ENCODE results near the gene IL24. TPM values are rescaled to one million over a fixed set of nuclear protein-coding genes. Genes with fewer than 3 reads are reported as not detected.

IL24 gene
- total and polyA plus RNA-seq, 2 donors (not counting 1 experiment from before 2014, with no cell fraction given) = 0.17 to 0.54 TPM

GRCh38 chr1:206855859-206856258 is 41.4 kb upstream of the IL24 start:
- Histone ChIP-seq H3K4me1 (ENCODE audit: control insufficient read depth, extremely low read depth, insufficient read depth, low read length) (no peaks in the 10 kb centered on the region), H3K27ac (ENCODE audit: insufficient read depth, low read length) (no peak overlapping the region), H3K79me2 (ENCODE audit: control insufficient read depth, insufficient read depth, low read length) (no peaks in the 10 kb centered on the region), H3K9me3 (ENCODE audit: control insufficient read depth, insufficient read depth, low read depth, low read length) (no peaks in the 10 kb centered on the region), H3K4me3 (replicated peaks in 1 of 4; ENCODE audit: control extremely low read depth in 1 of 4, insufficient read depth in 1 of 4, low read depth in 3 of 4, low read length in 4 of 4) (no peak overlapping the region), H4K20me1 (ENCODE audit: control insufficient read depth, extremely low read depth, insufficient read depth, low read length) (no peaks in the 10 kb centered on the region), H3K9ac (ENCODE audit: insufficient read depth, low read length) (no peak overlapping the region), H3K27me3 (ENCODE audit: control insufficient read depth, insufficient read depth, low read length) (peaks cover 2% of the 10 kb centered on the region), H2AFZ (ENCODE audit: low read length) (no peak overlapping the region), H3K4me2 (ENCODE audit: extremely low read depth, insufficient read depth, low read length) (no peak overlapping the region), H3K36me3 (ENCODE audit: control insufficient read depth, insufficient read depth, low read length) (no peaks in the 10 kb centered on the region)
- DNase-seq (ENCODE audit: low read depth in 2 of 2) = no peak
- TF ChIP-seq EZH2 (IDR thresholded peaks at IDR 0.05; ENCODE audit: low read length, missing control alignments) = no peak
- TF ChIP-seq, protein P1, sequence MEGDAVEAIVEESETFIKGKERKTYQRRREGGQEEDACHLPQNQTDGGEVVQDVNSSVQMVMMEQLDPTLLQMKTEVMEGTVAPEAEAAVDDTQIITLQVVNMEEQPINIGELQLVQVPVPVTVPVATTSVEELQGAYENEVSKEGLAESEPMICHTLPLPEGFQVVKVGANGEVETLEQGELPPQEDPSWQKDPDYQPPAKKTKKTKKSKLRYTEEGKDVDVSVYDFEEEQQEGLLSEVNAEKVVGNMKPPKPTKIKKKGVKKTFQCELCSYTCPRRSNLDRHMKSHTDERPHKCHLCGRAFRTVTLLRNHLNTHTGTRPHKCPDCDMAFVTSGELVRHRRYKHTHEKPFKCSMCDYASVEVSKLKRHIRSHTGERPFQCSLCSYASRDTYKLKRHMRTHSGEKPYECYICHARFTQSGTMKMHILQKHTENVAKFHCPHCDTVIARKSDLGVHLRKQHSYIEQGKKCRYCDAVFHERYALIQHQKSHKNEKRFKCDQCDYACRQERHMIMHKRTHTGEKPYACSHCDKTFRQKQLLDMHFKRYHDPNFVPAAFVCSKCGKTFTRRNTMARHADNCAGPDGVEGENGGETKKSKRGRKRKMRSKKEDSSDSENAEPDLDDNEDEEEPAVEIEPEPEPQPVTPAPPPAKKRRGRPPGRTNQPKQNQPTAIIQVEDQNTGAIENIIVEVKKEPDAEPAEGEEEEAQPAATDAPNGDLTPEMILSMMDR (conservative IDR thresholded peaks at IDR 0.05 in 1 of 2, IDR thresholded peaks at IDR 0.05 in 1 of 2; ENCODE audit: low read depth in 1 of 2, low read length in 2 of 2) = no peak

DNA sequence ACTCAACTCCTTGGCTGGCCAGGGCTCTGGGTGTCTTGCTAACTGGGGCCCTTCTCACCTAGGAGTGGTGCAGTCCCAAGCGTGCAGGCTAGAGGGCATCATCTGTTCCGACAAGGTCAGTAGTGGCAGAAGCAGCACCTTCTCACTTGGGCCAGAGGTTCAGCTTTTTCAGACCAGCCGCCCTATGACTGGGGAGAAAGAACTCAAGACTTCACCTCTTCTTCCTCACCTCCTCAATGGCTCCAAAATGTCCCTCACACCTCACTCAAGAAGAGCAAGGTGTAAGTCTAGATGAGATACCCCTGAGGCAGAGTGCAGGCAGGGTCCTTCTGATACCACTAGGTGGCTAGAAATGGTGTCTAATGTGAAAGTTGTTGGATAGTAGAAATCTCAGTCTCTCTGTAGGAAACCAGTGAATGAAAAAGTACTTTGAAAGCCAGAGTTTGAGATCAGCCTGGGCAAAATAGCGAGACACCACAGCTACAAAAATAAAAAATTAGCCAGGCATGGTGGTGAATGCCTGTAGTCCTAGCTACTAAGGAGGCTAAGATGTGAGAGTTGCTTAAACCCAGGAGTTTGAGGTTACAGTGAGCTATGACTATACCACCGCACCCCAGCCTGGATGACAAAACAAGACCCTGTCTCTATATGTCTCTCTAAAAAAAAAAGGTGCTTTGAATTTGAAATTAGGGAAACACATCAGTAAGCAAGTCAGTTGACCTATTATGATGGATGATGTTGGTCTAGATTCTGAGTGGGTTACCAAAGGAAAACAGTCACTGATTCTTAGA is 40.4 kb upstream of the IL24 start:
- no peaks in the 10 kb centered on the region for H3K36me3 ChIP-seq (ENCODE audit: control insufficient read depth, insufficient read depth, low read length)
- no peak overlapping the region for H3K4me3 ChIP-seq (replicated peaks in 1 of 4; ENCODE audit: control extremely low read depth in 1 of 4, insufficient read depth in 1 of 4, low read depth in 3 of 4, low read length in 4 of 4)
- H3K79me2 ChIP-seq (ENCODE audit: control insufficient read depth, insufficient read depth, low read length) = no peaks in the 10 kb centered on the region
- H3K27ac ChIP-seq (ENCODE audit: insufficient read depth, low read length) = no peak overlapping the region
- no peaks in the 10 kb centered on the region for H3K4me1 ChIP-seq (ENCODE audit: control insufficient read depth, extremely low read depth, insufficient read depth, low read length)
- TF ChIP-seq, protein P1 (conservative IDR thresholded peaks at IDR 0.05 in 1 of 2, IDR thresholded peaks at IDR 0.05 in 1 of 2; ENCODE audit: low read depth in 1 of 2, low read length in 2 of 2) = peak; percentile 19 to 20
- no peak for TF ChIP-seq EZH2 (IDR thresholded peaks at IDR 0.05; ENCODE audit: low read length, missing control alignments)
- no peaks in the 10 kb centered on the region for H3K9me3 ChIP-seq (ENCODE audit: control insufficient read depth, insufficient read depth, low read depth, low read length)
- no peak overlapping the region for H3K4me2 ChIP-seq (ENCODE audit: extremely low read depth, insufficient read depth, low read length)
- peaks cover 2% of the 10 kb centered on the region for H3K27me3 ChIP-seq (ENCODE audit: control insufficient read depth, insufficient read depth, low read length)
- no peak overlapping the region for H2AFZ ChIP-seq (ENCODE audit: low read length)
- no peak for DNase-seq (ENCODE audit: low read depth in 2 of 2)
- no peak overlapping the region for H3K9ac ChIP-seq (ENCODE audit: insufficient read depth, low read length)
- no peaks in the 10 kb centered on the region for H4K20me1 ChIP-seq (ENCODE audit: control insufficient read depth, extremely low read depth, insufficient read depth, low read length)

DNA sequence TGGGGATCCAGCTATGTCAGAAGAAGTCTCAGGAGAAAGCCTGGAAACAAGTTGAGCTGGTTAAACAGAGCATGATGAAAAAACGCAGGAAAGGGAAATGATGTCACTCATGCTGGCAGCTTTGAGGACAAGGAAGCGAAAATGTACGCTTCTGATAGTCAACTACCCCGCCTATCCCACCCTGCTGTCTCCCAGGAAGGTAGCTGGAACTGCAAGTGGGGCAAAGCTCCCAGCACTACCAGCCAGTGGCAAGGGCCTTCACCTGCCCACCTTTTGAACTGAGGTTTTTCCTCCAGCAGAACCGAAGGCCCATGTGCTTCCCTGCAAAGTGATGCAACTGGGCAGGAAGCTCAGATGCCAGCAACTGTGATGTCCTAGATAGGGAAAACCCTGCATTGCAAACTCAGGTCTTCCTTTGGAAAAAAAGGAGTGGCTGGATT is 38.1 kb upstream of the IL24 start:
- no peaks in the 10 kb centered on the region for H3K36me3 ChIP-seq (ENCODE audit: control insufficient read depth, insufficient read depth, low read length)
- no peak for DNase-seq (ENCODE audit: low read depth in 2 of 2)
- H3K79me2 ChIP-seq (ENCODE audit: control insufficient read depth, insufficient read depth, low read length) = no peaks in the 10 kb centered on the region
- no peak overlapping the region for H2AFZ ChIP-seq (ENCODE audit: low read length)
- H3K9ac ChIP-seq (ENCODE audit: insufficient read depth, low read length) = no peak overlapping the region
- no peaks in the 10 kb centered on the region for H3K4me1 ChIP-seq (ENCODE audit: control insufficient read depth, extremely low read depth, insufficient read depth, low read length)
- H3K4me2 ChIP-seq (ENCODE audit: extremely low read depth, insufficient read depth, low read length) = no peak overlapping the region
- no peak overlapping the region for H3K27ac ChIP-seq (ENCODE audit: insufficient read depth, low read length)
- TF ChIP-seq EZH2 (IDR thresholded peaks at IDR 0.05; ENCODE audit: low read length, missing control alignments) = no peak
- TF ChIP-seq, protein P1 (conservative IDR thresholded peaks at IDR 0.05 in 1 of 2, IDR thresholded peaks at IDR 0.05 in 1 of 2; ENCODE audit: low read depth in 1 of 2, low read length in 2 of 2) = no peak
- H4K20me1 ChIP-seq (ENCODE audit: control insufficient read depth, extremely low read depth, insufficient read depth, low read length) = no peaks in the 10 kb centered on the region
- no peaks in the 10 kb centered on the region for H3K9me3 ChIP-seq (ENCODE audit: control insufficient read depth, insufficient read depth, low read depth, low read length)
- no peak overlapping the region for H3K4me3 ChIP-seq (replicated peaks in 1 of 4; ENCODE audit: control extremely low read depth in 1 of 4, insufficient read depth in 1 of 4, low read depth in 3 of 4, low read length in 4 of 4)
- H3K27me3 ChIP-seq (ENCODE audit: control insufficient read depth, insufficient read depth, low read length) = peaks cover 2% of the 10 kb centered on the region
